RWPE2 (cell line): ENCODE measurements around the gene SERTAD2.

Experiments
- ATAC-seq: fragments of 200-7000 bp; cut with Tn5 transposase; 3 replicates; pipeline ENCODE4 v1.9.1; 2021; ENCODE audit warnings: low read depth
- DNase-seq: peaks from one replicate; pipeline ENCODE4 v3.0.0-alpha.2; 2020; ENCODE audit warnings: low spot score
- H3K27ac ChIP-seq: fragments of 450-650 bp; 2 replicates; pipeline ENCODE4 v1.5.1; 2017; ENCODE audit warnings: mild to moderate bottlenecking; ENCODE audit not compliant: poor library complexity, severe bottlenecking
- H3K27me3 ChIP-seq: fragments of 250-450 bp; sonication (Bioruptor Pico); 2 replicates; pipeline ENCODE4 v1.5.1; 2021; ENCODE audit warnings: mild to moderate bottlenecking, moderate library complexity; ENCODE audit not compliant: insufficient read depth, poor library complexity, severe bottlenecking
- H3K36me3 ChIP-seq: fragments of 250-450 bp; sonication (Bioruptor Pico); 2 replicates; pipeline ENCODE4 v1.5.1; 2020; ENCODE audit warnings: low read depth, mild to moderate bottlenecking, moderate library complexity
- H3K4me1 ChIP-seq: fragments of 250-450 bp; sonication (Bioruptor Pico); 2 replicates; pipeline ENCODE4 v1.5.1; 2021; ENCODE audit warnings: mild to moderate bottlenecking, moderate library complexity; ENCODE audit not compliant: insufficient read depth, poor library complexity, severe bottlenecking
- H3K4me3 ChIP-seq: fragments of 250-450 bp; sonication (Bioruptor Pico); 2 replicates; pipeline ENCODE4 v1.5.1; 2021; ENCODE audit warnings: mild to moderate bottlenecking, moderate library complexity; ENCODE audit not compliant: severe bottlenecking
- H3K9me3 ChIP-seq: fragments of 250-450 bp; sonication (Bioruptor Pico); 2 replicates; pipeline ENCODE4 v1.5.1; 2021; ENCODE audit warnings: mild to moderate bottlenecking, moderate library complexity; ENCODE audit not compliant: severe bottlenecking
- CTCF ChIP-seq: fragments of 450-650 bp; IDR thresholded peaks from one replicate; pipeline ENCODE4 v1.5.1; 2017; ENCODE audit warnings: mild to moderate bottlenecking, moderate library complexity; ENCODE audit not compliant: poor library complexity, severe bottlenecking

The SERTAD2 gene

GRCh38 chr2:64626963-64627760 is 26.6 kb downstream of the SERTAD2 start:
- Histone ChIP-seq H3K27me3 (no peaks in the 10 kb centered on the region), H3K4me3 (no peak overlapping the region), H3K36me3 (no peaks in the 10 kb centered on the region), H3K9me3 (no peaks in the 10 kb centered on the region), H3K27ac (no peak overlapping the region), H3K4me1 (no peaks in the 10 kb centered on the region)
- DNase-seq (no peak), ATAC-seq (no peak)
- no peak for TF ChIP-seq CTCF

DNA sequence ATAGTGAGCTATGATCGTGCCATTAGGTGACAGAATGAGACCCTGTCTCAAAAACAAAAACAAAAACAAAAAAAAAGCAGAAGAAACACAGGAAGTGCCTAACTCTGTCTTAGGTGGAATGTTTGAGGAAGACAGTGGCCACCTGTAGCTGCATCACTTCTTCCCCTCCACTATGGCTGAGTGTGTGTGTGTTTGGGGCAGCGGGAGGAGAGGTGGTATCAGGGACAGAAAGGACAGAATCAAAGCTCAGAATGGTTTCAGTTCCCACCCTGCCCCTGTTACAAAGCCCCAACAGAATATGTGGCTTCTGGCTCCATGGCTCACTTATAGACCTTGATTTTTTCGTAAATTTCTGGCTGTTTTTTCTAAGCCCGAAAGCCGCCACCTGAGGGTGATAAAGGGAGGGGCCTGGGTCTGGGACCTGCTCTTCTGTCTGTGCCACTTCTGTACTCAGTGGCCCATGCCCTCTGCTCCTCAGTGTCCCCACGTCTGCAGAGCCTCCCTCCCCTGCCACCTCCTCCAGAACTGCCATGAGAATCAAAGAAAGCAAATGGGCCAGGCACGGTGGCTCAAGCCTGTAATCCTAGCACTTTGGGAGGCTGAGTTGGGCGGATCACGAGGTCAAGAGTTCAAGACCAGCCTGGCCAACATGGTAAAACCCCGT is 27.4 kb downstream of the SERTAD2 start:
- Histone ChIP-seq H3K4me3 (no peak overlapping the region), H3K27me3 (no peaks in the 10 kb centered on the region), H3K4me1 (no peaks in the 10 kb centered on the region), H3K27ac (no peak overlapping the region), H3K9me3 (no peaks in the 10 kb centered on the region), H3K36me3 (no peaks in the 10 kb centered on the region)
- ATAC-seq (no peak), DNase-seq (peak; percentile 23)
- no peak for TF ChIP-seq CTCF

DNA sequence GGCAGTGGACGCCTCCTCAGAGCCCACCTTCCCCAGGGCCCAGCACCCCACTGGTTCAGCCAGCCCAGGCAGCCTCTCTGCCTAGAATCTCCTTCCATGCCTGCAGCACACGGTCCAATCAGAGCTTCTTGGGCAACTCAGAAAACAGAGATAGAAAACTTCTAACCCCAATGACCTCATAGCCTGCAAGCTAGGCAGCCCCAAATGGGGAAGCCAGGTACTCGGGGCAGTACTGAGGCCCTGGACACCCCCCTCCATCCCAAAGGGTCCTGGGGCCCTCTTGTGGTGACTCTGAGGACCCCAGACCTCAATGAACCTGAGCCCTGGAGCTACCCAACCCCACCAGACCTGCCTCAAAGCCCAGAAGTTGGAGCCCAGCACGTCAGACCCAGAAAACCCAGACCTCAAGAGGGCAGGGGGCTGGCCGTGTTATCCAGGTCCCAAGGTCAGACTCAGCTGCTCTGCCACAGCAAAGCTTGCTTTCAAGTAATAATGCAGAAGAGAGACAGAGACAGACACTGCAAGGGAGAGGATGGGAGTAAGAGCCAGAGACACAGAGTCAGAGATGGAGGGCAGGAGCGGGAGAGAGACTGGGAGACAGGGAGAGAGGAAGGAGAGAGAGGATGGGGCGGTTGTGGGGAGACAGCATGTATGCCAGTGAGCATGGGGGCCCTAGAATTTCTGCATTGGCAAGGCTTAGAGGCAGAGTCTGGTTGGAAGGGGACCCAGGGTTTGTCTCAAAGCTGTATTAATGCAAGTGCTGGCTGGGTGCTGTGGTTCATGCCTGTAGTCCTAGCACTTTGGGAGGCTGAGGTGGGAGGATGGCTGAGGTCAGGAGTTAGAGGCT is 28.2 kb downstream of the SERTAD2 start:
- Histone ChIP-seq H3K4me1 (no peaks in the 10 kb centered on the region), H3K9me3 (no peaks in the 10 kb centered on the region), H3K27ac (no peak overlapping the region), H3K4me3 (no peak overlapping the region), H3K36me3 (no peaks in the 10 kb centered on the region), H3K27me3 (no peaks in the 10 kb centered on the region)
- ATAC-seq, result no peak
- TF ChIP-seq CTCF, result no peak
- no peak for DNase-seq

- no peak overlapping the region for H3K4me3 ChIP-seq
- no peaks in the 10 kb centered on the region for H3K36me3 ChIP-seq
- H3K27ac ChIP-seq, result no peak overlapping the region
- no peaks in the 10 kb centered on the region for H3K27me3 ChIP-seq
- DNase-seq (no peak), ATAC-seq (no peak)
- no peaks in the 10 kb centered on the region for H3K9me3 ChIP-seq
- H3K4me1 ChIP-seq, result no peaks in the 10 kb centered on the region
- no peak for TF ChIP-seq CTCF
These were observed 28.9 kb downstream of the SERTAD2 start for GRCh38 chr2:64624862-64625261.
